Measurements from ENCODE around the gene ALOXE3.

Gene ALOXE3

DNA sequence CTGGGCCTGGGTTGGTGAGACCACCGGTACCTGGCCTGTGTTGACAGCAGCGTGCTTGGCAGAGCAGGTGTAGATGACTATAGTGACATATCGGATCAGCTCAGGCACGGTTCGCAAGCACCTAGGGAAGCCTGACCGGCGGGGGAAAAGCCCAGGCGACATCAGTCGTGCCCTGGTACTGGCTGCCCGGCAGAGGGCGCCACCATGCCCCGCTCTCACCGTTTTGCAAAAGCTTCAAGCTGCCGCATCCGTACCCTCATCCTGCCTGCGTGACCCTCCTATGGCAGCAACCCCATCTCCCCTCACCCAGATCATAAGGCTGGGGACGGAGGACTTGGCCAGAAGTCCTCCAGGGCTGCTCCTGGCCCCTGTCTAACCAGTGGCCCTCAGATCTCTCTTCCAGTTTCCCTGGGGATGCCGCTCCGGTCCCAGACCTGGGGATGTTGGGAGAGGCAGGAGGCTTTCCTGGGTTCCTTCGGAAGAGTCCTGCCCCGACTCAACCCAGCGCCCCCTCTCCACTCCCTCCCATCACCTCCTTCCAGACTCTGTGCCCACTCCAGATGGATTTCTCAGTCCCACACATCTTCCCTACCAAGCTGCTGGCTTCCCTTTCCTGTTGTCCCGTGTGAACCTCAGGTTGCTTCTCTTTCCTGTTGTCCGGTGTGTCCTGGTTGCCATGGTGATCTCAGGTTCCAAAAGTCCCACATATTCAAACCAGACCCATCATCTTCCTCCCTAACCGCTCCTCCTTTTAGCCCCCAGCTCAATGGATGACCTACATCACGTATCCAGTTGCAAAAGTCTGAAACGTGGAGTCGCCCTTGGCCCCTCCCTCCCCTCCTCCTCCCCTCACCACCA is 44.5 kb downstream of the ALOXE3 start:
- no peak overlapping the region for H3K4me3 ChIP-seq (ENCODE audit: low read depth, low read length)
- TF ChIP-seq, protein P1, sequence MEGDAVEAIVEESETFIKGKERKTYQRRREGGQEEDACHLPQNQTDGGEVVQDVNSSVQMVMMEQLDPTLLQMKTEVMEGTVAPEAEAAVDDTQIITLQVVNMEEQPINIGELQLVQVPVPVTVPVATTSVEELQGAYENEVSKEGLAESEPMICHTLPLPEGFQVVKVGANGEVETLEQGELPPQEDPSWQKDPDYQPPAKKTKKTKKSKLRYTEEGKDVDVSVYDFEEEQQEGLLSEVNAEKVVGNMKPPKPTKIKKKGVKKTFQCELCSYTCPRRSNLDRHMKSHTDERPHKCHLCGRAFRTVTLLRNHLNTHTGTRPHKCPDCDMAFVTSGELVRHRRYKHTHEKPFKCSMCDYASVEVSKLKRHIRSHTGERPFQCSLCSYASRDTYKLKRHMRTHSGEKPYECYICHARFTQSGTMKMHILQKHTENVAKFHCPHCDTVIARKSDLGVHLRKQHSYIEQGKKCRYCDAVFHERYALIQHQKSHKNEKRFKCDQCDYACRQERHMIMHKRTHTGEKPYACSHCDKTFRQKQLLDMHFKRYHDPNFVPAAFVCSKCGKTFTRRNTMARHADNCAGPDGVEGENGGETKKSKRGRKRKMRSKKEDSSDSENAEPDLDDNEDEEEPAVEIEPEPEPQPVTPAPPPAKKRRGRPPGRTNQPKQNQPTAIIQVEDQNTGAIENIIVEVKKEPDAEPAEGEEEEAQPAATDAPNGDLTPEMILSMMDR (conservative IDR thresholded peaks at IDR 0.05; ENCODE audit: low read depth, low read length), result peak; percentile 88
- DNase-seq (ENCODE audit: low read depth), result peak; percentile 73

DNA sequence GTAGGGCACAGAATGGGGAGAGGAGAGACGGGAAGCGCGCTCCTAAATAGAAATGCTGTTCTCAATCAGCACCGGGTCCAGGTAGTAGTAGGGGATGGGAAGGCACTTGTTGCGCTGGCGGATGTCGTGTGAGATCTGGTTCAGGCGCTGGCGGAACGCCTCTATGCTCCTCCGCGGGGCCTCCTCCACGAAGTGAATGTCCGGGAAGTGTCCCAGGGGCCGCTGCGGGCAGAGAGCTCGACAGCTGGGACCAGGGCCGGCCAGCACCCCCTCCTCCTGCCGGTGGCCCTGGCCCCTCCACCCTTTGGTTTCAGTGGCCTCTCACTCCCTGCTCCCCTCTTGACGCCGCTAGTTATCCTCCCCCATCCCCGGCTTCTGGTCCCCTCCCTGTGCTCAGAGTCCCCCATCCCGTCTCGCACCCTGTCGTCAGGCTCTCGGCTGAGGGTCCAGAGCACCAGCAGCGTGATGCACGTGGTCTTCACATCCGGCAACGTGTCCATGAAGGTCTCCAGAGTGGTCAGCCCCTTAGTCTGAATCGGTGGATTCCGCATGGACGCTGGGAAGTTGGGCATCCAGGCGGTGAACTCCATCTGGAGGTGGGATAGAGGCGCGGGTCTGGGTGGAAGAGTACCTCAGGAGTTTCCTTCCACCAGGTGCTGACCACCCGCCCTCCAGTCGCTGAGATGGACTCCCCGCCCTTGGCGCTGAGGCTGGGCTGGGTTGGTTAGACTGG is 45.4 kb downstream of the ALOXE3 start:
- H3K4me3 ChIP-seq (ENCODE audit: low read depth, low read length), result no peak overlapping the region
- no peak for DNase-seq (ENCODE audit: low read depth)
- TF ChIP-seq, protein P1 (conservative IDR thresholded peaks at IDR 0.05; ENCODE audit: low read depth, low read length), result no peak

DNA sequence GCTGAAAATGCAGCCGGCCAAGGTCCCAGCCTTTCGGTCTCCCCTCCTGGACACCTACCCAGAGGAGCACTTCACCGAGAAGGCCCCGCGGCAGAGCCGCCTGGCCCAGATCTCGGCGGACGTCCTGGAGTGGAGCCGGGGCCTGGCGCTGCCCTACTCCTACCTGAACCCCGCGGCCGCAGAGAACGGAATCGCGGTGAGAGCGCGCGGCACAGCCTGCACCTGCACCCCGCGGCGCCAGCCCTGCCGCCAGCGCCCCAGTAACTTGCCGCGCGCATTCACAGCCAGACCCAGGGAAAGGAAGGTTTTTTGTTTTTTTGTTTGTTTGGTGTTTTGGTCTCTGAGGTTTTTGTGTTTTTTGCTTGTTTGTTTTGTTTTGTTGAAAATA is 46.0 kb downstream of the ALOXE3 start:
- H3K4me3 ChIP-seq (ENCODE audit: low read depth, low read length), result no peak overlapping the region
- no peak for DNase-seq (ENCODE audit: low read depth)
- TF ChIP-seq, protein P1 (conservative IDR thresholded peaks at IDR 0.05; ENCODE audit: low read depth, low read length), result no peak

DNA sequence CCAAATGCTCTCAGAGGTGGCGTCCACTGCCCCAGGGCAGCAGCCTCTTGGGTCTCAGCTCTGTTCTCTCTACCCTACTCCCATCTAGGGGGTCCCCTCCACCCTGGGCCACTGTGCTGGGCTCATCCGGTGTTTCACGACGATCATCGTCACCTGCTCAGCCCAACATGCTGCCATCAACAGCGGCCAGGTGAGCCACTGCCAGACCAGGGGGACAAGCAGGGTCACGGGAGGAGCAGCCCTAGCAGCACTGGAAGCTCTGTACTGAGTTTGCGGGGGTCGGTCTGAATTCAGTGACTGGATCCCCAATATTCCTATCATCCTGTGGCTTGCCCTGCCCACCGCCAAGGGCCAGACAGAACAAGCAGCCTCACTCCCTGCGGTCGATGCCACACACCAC is 46.8 kb downstream of the ALOXE3 start:
- TF ChIP-seq, protein P1 (conservative IDR thresholded peaks at IDR 0.05; ENCODE audit: low read depth, low read length), result no peak
- no peak overlapping the region for H3K4me3 ChIP-seq (ENCODE audit: low read depth, low read length)
- DNase-seq (ENCODE audit: low read depth), result no peak

DNA sequence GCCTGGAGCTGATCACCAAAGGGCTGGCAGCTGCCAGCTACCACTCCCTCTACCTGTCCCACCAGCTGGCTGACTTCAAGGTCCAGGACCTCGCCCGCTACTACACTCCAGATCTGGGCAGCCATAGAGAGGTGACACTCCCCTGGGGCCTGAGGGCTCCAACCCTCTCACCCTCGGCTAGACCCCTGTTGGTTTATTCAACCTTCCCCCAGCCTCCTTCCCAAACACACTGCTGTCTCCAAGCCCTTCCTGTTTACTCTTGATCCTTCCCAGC is 48.8 kb downstream of the ALOXE3 start:
- DNase-seq (ENCODE audit: low read depth), result no peak
- TF ChIP-seq, protein P1 (conservative IDR thresholded peaks at IDR 0.05; ENCODE audit: low read depth, low read length), result no peak
- H3K4me3 ChIP-seq (ENCODE audit: low read depth, low read length), result no peak overlapping the region

DNA sequence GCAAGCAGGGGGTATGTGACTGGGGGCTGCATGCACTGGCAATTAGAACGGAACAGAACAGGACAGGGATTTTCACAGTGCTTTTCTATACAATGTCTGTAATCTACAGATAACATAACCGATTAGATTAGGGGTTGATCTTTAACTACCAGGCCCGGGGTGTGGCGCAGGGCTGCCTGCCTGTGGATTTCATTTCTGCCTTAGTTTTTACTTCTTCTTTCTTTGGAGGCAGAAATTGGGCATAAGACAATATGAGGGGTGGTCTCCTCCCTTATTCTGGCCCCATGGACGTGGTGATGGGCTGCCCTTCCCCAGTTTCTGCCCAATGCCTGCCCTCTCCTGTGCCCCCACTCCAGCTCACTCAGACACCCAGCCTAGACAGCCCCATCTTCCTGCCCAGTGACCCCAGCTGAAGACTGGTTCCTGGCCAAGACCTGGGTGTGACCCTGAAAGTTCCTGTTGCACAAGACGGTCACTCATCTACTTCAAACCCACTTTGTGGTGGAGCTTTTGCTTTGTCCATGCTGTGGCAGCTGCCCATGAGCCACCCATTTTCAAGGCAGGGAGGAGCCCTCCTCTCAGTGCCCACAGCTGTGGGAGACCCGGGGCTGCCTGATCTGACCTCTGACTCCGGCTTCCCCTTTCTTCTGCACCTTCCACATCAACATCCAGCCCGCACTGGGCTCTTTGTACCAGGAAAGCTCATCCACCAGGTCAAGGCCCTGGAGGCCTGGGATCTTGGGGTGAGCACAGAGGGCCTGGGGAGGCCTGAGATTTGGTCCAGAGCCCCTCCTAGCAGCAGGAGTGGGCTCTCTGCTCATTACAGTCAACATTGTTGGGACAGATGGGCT is 49.4 kb downstream of the ALOXE3 start:
- no peak for DNase-seq (ENCODE audit: low read depth)
- TF ChIP-seq, protein P1 (conservative IDR thresholded peaks at IDR 0.05; ENCODE audit: low read depth, low read length), result no peak
- no peak overlapping the region for H3K4me3 ChIP-seq (ENCODE audit: low read depth, low read length)
